ENCODE data around the gene FBH1. TPM values are rescaled to one million over a fixed set of nuclear protein-coding genes. Genes with fewer than 3 reads are reported as not detected.
A peak's percentile ranks its signal among the peaks of the same experiment; 100 is the strongest.

Gene FBH1
- total and polyA plus RNA-seq, 9 of the 15 experiments (the other 6 are each of a cell fraction or from before 2014, with no cell fraction given), result 13.4 to 108 (median 77.8) TPM

DNA sequence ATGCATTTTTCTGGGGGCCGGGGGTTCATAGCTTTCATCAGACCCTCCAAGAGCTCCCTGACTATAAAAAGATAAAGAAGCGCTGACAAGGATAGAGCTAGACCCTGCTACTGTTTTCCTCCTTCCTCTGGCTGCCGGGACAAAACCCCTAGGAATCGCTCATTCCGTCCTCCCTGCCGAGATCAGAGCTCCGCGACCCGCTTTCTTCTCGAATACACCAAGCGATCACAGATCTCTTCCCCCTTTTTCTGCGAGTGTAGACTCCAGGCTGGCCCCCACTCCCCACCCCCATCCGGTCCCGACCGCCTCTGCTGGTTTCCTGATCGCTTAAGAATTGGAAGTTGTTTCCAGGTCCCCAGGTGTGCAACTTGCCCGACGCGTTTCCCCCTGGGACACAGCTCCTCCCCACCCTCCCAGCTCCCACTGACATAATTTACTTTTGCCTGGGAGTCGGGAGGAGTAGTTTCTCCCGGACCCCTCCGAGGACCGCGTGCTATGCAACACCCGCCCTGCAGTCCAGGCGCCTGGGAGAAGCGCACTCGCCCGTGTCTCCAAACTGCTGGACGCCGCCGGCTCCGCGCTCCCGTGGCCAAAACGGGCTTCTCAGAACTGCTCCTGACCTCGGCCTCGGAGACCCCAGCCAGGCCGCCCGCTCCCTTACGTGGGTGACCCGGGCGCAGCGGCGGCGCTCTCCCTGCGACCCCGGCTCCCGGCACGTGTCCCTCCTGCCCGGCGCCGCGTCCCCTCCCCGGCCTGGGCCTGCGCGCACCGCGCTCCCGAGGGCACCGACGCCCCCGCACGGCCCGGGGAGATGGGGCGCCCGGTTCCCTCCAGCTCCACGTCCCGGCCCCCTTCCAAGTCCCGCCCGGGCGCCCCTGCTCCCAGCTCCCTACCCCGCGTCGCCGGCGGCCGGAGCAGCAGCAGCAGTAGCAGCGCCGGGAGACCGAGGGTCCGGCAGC is 86.7 kb downstream of the FBH1 start (continued):
- TF ChIP-seq, protein P1, sequence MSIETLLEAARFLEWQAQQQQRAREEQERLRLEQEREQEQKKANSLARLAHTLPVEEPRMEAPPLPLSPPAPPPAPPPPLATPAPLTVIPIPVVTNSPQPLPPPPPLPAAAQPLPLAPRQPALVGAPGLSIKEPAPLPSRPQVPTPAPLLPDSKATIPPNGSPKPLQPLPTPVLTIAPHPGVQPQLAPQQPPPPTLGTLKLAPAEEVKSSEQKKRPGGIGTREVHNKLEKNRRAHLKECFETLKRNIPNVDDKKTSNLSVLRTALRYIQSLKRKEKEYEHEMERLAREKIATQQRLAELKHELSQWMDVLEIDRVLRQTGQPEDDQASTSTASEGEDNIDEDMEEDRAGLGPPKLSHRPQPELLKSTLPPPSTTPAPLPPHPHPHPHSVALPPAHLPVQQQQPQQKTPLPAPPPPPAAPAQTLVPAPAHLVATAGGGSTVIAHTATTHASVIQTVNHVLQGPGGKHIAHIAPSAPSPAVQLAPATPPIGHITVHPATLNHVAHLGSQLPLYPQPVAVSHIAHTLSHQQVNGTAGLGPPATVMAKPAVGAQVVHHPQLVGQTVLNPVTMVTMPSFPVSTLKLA (conservative IDR thresholded peaks at IDR 0.05), result peak; percentile 35 to 46
- no peak for TF ChIP-seq PHF21A (IDR thresholded peaks at IDR 0.05; ENCODE audit: borderline replicate concordance, low read depth)
- 0 out of 2 replicates have a peak, but pooled peaks have one; percentile 32 for TF ChIP-seq HDAC2 (IDR thresholded peaks at IDR 0.05)
- TF ChIP-seq TGIF2 (CRISPR knock-in tag; IDR thresholded peaks at IDR 0.05), result peak; percentile 34; the same call in 1 of the 2 replicates
- TF ChIP-seq SMARCE1 (IDR thresholded peaks at IDR 0.05), result 0 out of 2 replicates have a peak, but pooled peaks have one; percentile 24
- no peak for TF ChIP-seq ETV6 (IDR thresholded peaks at IDR 0.05; ENCODE audit: borderline replicate concordance in 1 of 2, low read depth in 2 of 2, low read length in 1 of 2)
- TF ChIP-seq ETV6 (CRISPR knock-in tag; IDR thresholded peaks at IDR 0.05; ENCODE audit: borderline replicate concordance), result no peak
- peak in 1 of 3 experiments; percentile 2 for TF ChIP-seq YY1 (IDR thresholded peaks at IDR 0.05; ENCODE audit: borderline replicate concordance in 1 of 3, control insufficient read depth in 1 of 3, extremely low read depth in 1 of 3, insufficient read depth in 3 of 3, insufficient read length in 1 of 3, insufficient replicate concordance in 2 of 3, low read depth in 1 of 3, low read length in 2 of 3)
- peak; percentile 49; the same call in 1 of the 2 replicates for TF ChIP-seq BHLHE40 (IDR thresholded peaks at IDR 0.05; ENCODE audit: low read length)
- TF ChIP-seq CBX3 (IDR thresholded peaks at IDR 0.05; ENCODE audit: borderline replicate concordance in 1 of 2, low read length in 2 of 2), result no peak
- TF ChIP-seq TBP (optimal IDR thresholded peaks at IDR 0.05; ENCODE audit: low read depth, low read length), result peak; percentile 29
- TF ChIP-seq FOXP1 (CRISPR knock-in tag; IDR thresholded peaks at IDR 0.05), result 0 out of 2 replicates have a peak, but pooled peaks have one; percentile 8
- TF ChIP-seq HNRNPH1 (optimal IDR thresholded peaks at IDR 0.05; ENCODE audit: low read depth, low read length), result no peak
- no peak for TF ChIP-seq HMG20A (CRISPR knock-in tag; conservative IDR thresholded peaks at IDR 0.05)
- TF ChIP-seq L3MBTL2 (IDR thresholded peaks at IDR 0.05), result peak; percentile 71
- TF ChIP-seq, protein P2, sequence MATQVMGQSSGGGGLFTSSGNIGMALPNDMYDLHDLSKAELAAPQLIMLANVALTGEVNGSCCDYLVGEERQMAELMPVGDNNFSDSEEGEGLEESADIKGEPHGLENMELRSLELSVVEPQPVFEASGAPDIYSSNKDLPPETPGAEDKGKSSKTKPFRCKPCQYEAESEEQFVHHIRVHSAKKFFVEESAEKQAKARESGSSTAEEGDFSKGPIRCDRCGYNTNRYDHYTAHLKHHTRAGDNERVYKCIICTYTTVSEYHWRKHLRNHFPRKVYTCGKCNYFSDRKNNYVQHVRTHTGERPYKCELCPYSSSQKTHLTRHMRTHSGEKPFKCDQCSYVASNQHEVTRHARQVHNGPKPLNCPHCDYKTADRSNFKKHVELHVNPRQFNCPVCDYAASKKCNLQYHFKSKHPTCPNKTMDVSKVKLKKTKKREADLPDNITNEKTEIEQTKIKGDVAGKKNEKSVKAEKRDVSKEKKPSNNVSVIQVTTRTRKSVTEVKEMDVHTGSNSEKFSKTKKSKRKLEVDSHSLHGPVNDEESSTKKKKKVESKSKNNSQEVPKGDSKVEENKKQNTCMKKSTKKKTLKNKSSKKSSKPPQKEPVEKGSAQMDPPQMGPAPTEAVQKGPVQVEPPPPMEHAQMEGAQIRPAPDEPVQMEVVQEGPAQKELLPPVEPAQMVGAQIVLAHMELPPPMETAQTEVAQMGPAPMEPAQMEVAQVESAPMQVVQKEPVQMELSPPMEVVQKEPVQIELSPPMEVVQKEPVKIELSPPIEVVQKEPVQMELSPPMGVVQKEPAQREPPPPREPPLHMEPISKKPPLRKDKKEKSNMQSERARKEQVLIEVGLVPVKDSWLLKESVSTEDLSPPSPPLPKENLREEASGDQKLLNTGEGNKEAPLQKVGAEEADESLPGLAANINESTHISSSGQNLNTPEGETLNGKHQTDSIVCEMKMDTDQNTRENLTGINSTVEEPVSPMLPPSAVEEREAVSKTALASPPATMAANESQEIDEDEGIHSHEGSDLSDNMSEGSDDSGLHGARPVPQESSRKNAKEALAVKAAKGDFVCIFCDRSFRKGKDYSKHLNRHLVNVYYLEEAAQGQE (IDR thresholded peaks at IDR 0.05; ENCODE audit: borderline replicate concordance), result peak; percentile 30
- TF ChIP-seq, protein P2 (CRISPR knock-in tag; IDR thresholded peaks at IDR 0.05; ENCODE audit: low read depth), result no peak

All from K562 (cell line).